HG03095 (cell line): Measurements from ENCODE around the gene TRRAP.

Experiments
- ATAC-seq: cut with Tn5 transposase; IDR thresholded peaks from one replicate; pipeline ENCODE4 v1.9.1; 2021; ENCODE audit warnings: moderate library complexity; ENCODE audit not compliant: unreplicated experiment

The TRRAP gene

GRCh38 chr7:98981701-98982100 is 103.4 kb downstream of the TRRAP start:
- no peak for ATAC-seq

GRCh38 chr7:98982686-98983085 is 104.4 kb downstream of the TRRAP start:
- no peak for ATAC-seq

GRCh38 chr7:98984126-98984525 is 105.8 kb downstream of the TRRAP start:
- no peak for ATAC-seq

GRCh38 chr7:98985406-98985805 is 107.1 kb downstream of the TRRAP start:
- ATAC-seq = no peak

- ATAC-seq = no peak
These were observed 107.6 kb downstream of the TRRAP start for GRCh38 chr7:98985945-98986344.

- no peak for ATAC-seq
These were observed 110.3 kb downstream of the TRRAP start for GRCh38 chr7:98988641-98989040.

GRCh38 chr7:98990356-98990755 is 112.0 kb downstream of the TRRAP start:
- no peak for ATAC-seq

GRCh38 chr7:98991141-98991540 is 112.8 kb downstream of the TRRAP start:
- ATAC-seq = no peak

GRCh38 chr7:98992076-98992475 is 113.7 kb downstream of the TRRAP start:
- no peak for ATAC-seq

- ATAC-seq = no peak
These were observed 114.9 kb downstream of the TRRAP start for GRCh38 chr7:98993024-98993897.

- no peak for ATAC-seq
These were observed 116.0 kb downstream of the TRRAP start for GRCh38 chr7:98994046-98994944.

- ATAC-seq = no peak
These were observed 116.8 kb downstream of the TRRAP start for GRCh38 chr7:98995111-98995510.

GRCh38 chr7:98995523-98996149 is 117.3 kb downstream of the TRRAP start:
- ATAC-seq = no peak

- peak; percentile 55 for ATAC-seq
These were observed 117.8 kb downstream of the TRRAP start for GRCh38 chr7:98996150-98996552.

- ATAC-seq = no peak
These were observed 119.5 kb downstream of the TRRAP start for GRCh38 chr7:98997846-98998245.

GRCh38 chr7:98998821-98999725 is 120.7 kb downstream of the TRRAP start:
- ATAC-seq = no peak

GRCh38 chr7:99000196-99000903 is 122.0 kb downstream of the TRRAP start:
- ATAC-seq = no peak

GRCh38 chr7:99000904-99001465 is 122.7 kb downstream of the TRRAP start:
- ATAC-seq = no peak

- no peak for ATAC-seq
These were observed 123.3 kb downstream of the TRRAP start for GRCh38 chr7:99001482-99002147.
